Measurements from ENCODE around the gene ANKRD55.

- no peak for TF ChIP-seq CTCF (IDR thresholded peaks at IDR 0.05; ENCODE audit: low read depth, low read length, missing input control)
- no peak for TF ChIP-seq YY1 (IDR thresholded peaks at IDR 0.05)
- TF ChIP-seq FOXA1 (IDR thresholded peaks at IDR 0.05): no peak
- no peak for TF ChIP-seq MAX (IDR thresholded peaks at IDR 0.05)
- no peak for TF ChIP-seq ZBTB33 (IDR thresholded peaks at IDR 0.05)
- no peak for TF ChIP-seq REST (IDR thresholded peaks at IDR 0.05)
- no peak for TF ChIP-seq TAF1 (conservative IDR thresholded peaks at IDR 0.05)
- TF ChIP-seq SP1 (IDR thresholded peaks at IDR 0.05): no peak
- no peak for TF ChIP-seq ATF3 (IDR thresholded peaks at IDR 0.05)
- TF ChIP-seq RAD21 (IDR thresholded peaks at IDR 0.05): no peak
- TF ChIP-seq JUND (IDR thresholded peaks at IDR 0.05): no peak
- TF ChIP-seq GABPA (IDR thresholded peaks at IDR 0.05 in 1 of 2, conservative IDR thresholded peaks at IDR 0.05 in 1 of 2): no peak
- TF ChIP-seq EGR1 (IDR thresholded peaks at IDR 0.05; ENCODE audit: low read depth in 2 of 2): no peak
Measured at GRCh38 chr5:56142233-56142613, 90.9 kb downstream of the ANKRD55 start.
